Caco-2 (cell line): ENCODE measurements around the gene CD63. TPM values are rescaled to one million over a fixed set of nuclear protein-coding genes. Genes with fewer than 3 reads are reported as not detected.

ENCODE experiments used
- BruUV-seq: library from RNA; stranded (reverse); fragments of 400-500 nt; replicated peaks from 2 replicates; lab custom pipeline; 2021; lab: Mats Ljungman, UMichigan
- CTCF ChIA-PET: fragments of 300-600 bp; sonication (Branson Sonifier 250); formaldehyde crosslinking; loops from one replicate; lab custom pipeline; 2022; ENCODE audit warnings: antibody characterized with exemption; lab: Charles Lee
- POLR2A ChIA-PET: fragments of 300-600 bp; sonication (Branson Sonifier 250); formaldehyde crosslinking; loops from one replicate; lab custom pipeline; 2022; ENCODE audit warnings: antibody characterized with exemption; lab: Charles Lee
- DNase-seq, 2 experiments: peaks; one replicate each; pipeline versions ENCODE4 v3.0.0 to v3.0.0-alpha.2; 2020 to 2022
- H3K27me3 ChIP-seq: replicated peaks from 2 replicates; pipeline ENCODE4 v1.6.0; 2011; ENCODE audit warnings: low read length; ENCODE audit not compliant: control insufficient read depth, insufficient read depth
- H3K36me3 ChIP-seq: 2 replicates; pipeline ENCODE4 v1.5.1; 2011; ENCODE audit warnings: low read length; ENCODE audit not compliant: control insufficient read depth, insufficient read depth
- H3K4me1 ChIP-seq: fragments of 250-450 bp; sonication (Bioruptor Pico); 2 replicates; pipeline ENCODE4 v1.5.1; 2020; ENCODE audit warnings: mild to moderate bottlenecking
- H3K4me3 ChIP-seq: 2 replicates; pipeline ENCODE4 v1.5.1; 2011; ENCODE audit warnings: low read depth, mild to moderate bottlenecking, control low read depth, low read length
- H3K9me3 ChIP-seq: fragments of 250-450 bp; sonication (Bioruptor Pico); 2 replicates; pipeline ENCODE4 v1.5.1; 2020; ENCODE audit warnings: mild to moderate bottlenecking, moderate library complexity
- H3K27ac Mint-ChIP-seq: one replicate; pipeline ENCODE4 v1.8.0; 2022; ENCODE audit warnings: mixed read lengths; ENCODE audit not compliant: unreplicated experiment
- H3K27me3 Mint-ChIP-seq: one replicate; pipeline ENCODE4 v1.8.0; 2022; ENCODE audit warnings: mixed read lengths; ENCODE audit not compliant: insufficient read depth, unreplicated experiment
- H3K36me3 Mint-ChIP-seq: one replicate; pipeline ENCODE4 v1.8.0; 2022; ENCODE audit warnings: mild to moderate bottlenecking, mixed read lengths; ENCODE audit not compliant: insufficient read depth, unreplicated experiment
- H3K4me1 Mint-ChIP-seq: one replicate; pipeline ENCODE4 v1.8.0; 2022; ENCODE audit warnings: low read depth, mixed read lengths; ENCODE audit not compliant: unreplicated experiment
- H3K4me3 Mint-ChIP-seq: one replicate; pipeline ENCODE4 v1.8.0; 2022; ENCODE audit warnings: mild to moderate bottlenecking, moderate library complexity, mixed read lengths; ENCODE audit not compliant: unreplicated experiment
- H3K9me3 Mint-ChIP-seq: one replicate; pipeline ENCODE4 v1.8.0; 2022; ENCODE audit warnings: mixed read lengths; ENCODE audit not compliant: unreplicated experiment
- intact Hi-C: fragments of 100-400 bp; cut with micrococcal nuclease; formaldehyde crosslinking; loops from one replicate; pipeline ENCODE4 v1.10.0; 2022; ENCODE audit not compliant: unreplicated experiment
- total RNA-seq: library from RNA; stranded (reverse); gene quantifications from 2 replicates; pipeline ENCODE4 v1.2.3, GENCODE V29; 2022
- TF ChIP-seq, protein P1 (sequence below), 2 experiments: fragments of 200-600 bp in 1 of 2; IDR thresholded peaks; 1 replicate in 1 of 2; 2 replicates in 1 of 2; pipeline versions ENCODE4 v1.5.1 to v1.8.0; 2011 to 2022; ENCODE audit warnings: antibody characterized with exemption in 1 of 2, control low read depth in 1 of 2, inconsistent platforms in 1 of 2, low read depth in 1 of 2, low read length in 1 of 2, mild to moderate bottlenecking in 1 of 2, moderate library complexity in 1 of 2; ENCODE audit not compliant: insufficient read depth in 1 of 2, severe bottlenecking in 1 of 2, unreplicated experiment in 1 of 2

The CD63 gene
- total RNA-seq, 1 experiment from 2014 or later, result 947 TPM

DNA sequence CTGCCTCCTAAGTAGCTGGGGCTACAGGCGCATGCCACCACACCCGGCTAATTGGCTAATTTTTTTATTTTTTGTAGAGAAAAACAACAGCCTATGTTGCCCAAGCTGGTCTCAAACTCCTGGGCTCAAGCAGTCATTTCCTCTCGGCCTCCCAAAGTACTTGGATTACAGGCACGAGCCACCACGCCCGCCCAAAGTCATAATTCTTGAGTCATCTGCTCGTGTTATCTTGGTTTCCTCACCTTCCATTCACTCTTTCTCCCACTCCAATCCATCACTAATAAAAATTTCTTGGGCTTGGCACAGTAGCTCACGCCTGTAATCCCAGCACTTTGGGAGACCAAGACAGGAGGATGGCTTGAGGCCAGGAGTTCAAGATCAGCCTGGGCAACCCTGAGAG, 53.1 kb downstream of the CD63 start:
- Histone ChIP-seq H3K4me1 (no peaks in the 10 kb centered on the region), H3K27me3 (no peaks in the 10 kb centered on the region), H3K36me3 (no peaks in the 10 kb centered on the region), H3K4me3 (no peak overlapping the region), H3K9me3 (no peaks in the 10 kb centered on the region)
- peaks cover 6% of the 10 kb centered on the region for H3K4me1 Mint-ChIP-seq
- no peaks in the 10 kb centered on the region for H3K27me3 Mint-ChIP-seq
- H3K9me3 Mint-ChIP-seq, result peaks cover 8% of the 10 kb centered on the region
- DNase-seq, result no peak
- TF ChIP-seq, protein P1, sequence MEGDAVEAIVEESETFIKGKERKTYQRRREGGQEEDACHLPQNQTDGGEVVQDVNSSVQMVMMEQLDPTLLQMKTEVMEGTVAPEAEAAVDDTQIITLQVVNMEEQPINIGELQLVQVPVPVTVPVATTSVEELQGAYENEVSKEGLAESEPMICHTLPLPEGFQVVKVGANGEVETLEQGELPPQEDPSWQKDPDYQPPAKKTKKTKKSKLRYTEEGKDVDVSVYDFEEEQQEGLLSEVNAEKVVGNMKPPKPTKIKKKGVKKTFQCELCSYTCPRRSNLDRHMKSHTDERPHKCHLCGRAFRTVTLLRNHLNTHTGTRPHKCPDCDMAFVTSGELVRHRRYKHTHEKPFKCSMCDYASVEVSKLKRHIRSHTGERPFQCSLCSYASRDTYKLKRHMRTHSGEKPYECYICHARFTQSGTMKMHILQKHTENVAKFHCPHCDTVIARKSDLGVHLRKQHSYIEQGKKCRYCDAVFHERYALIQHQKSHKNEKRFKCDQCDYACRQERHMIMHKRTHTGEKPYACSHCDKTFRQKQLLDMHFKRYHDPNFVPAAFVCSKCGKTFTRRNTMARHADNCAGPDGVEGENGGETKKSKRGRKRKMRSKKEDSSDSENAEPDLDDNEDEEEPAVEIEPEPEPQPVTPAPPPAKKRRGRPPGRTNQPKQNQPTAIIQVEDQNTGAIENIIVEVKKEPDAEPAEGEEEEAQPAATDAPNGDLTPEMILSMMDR (IDR thresholded peaks at IDR 0.05; ENCODE audit: insufficient read depth in 1 of 2, low read depth in 1 of 2, low read length in 1 of 2, severe bottlenecking in 1 of 2, unreplicated experiment in 1 of 2), result no peak
- CTCF ChIA-PET, result no interaction called here
- H3K36me3 Mint-ChIP-seq, result no peaks in the 10 kb centered on the region
- intact Hi-C loops, result no loop called here
- no TSS peak for BruUV-seq
- POLR2A ChIA-PET, result no interaction called here
- no peak overlapping the region for H3K4me3 Mint-ChIP-seq
- no peak overlapping the region for H3K27ac Mint-ChIP-seq

Other genes with a start within 250 kb of the CD63 start
- not detected in 2 replicates for gene OR6C68, start 236.6 kb downstream of the CD63 start, total RNA-seq
- not detected in 2 replicates for gene OR6C4, start 179.4 kb downstream of the CD63 start, total RNA-seq
- not detected in 2 replicates for gene OR2AP1, start 156.5 kb downstream of the CD63 start, total RNA-seq
- gene OR10P1, start 92.1 kb downstream of the CD63 start, total RNA-seq, result not detected in 2 replicates
- gene ITGA7, start 21.1 kb downstream of the CD63 start, total RNA-seq, result 46.1 and 47.0 TPM in 2 replicates
- gene BLOC1S1, start 13.0 kb downstream of the CD63 start, total RNA-seq, result 59.4 and 73.7 TPM in 2 replicates
- 6.0 and 9.7 TPM in 2 replicates for gene RDH5, start 8.6 kb downstream of the CD63 start, total RNA-seq
- 11.0 and 13.3 TPM in 2 replicates for gene GDF11, start 14.1 kb upstream of the CD63 start, total RNA-seq
- gene SARNP, start 88.7 kb upstream of the CD63 start, total RNA-seq, result 70.9 and 77.6 TPM in 2 replicates
- gene ORMDL2, start 89.0 kb upstream of the CD63 start, total RNA-seq, result 44.0 and 48.3 TPM in 2 replicates
- gene DNAJC14, start 100.6 kb upstream of the CD63 start, total RNA-seq, result 21.1 and 24.5 TPM in 2 replicates
- 1.9 and 2.2 TPM in 2 replicates for gene MMP19, start 113.9 kb upstream of the CD63 start, total RNA-seq
- gene PYM1, start 198.9 kb upstream of the CD63 start, total RNA-seq, result 39.3 and 47.2 TPM in 2 replicates
- gene DGKA, start 202.2 kb upstream of the CD63 start, total RNA-seq, result 19.4 and 22.2 TPM in 2 replicates
- gene PMEL, start 237.0 kb upstream of the CD63 start, total RNA-seq, result 7.8 and 9.7 TPM in 2 replicates
- gene CDK2, start 237.8 kb upstream of the CD63 start, total RNA-seq, result 103 and 110 TPM in 2 replicates
- 98.4 and 107 TPM in 2 replicates for gene RAB5B, start 245.1 kb upstream of the CD63 start, total RNA-seq